Loucy (cell line): ENCODE results near the gene CNNM3.

Experiments used
- CTCF ChIP-seq: fragments of 200-600 bp; sonication (generic); conservative IDR thresholded peaks from 2 replicates; pipeline ENCODE4 v1.5.1; 2014; ENCODE audit warnings: mild to moderate bottlenecking, antibody characterized with exemption, low read length
- EZH2phosphoT487 ChIP-seq: fragments of 200-600 bp; IDR thresholded peaks from 2 replicates; pipeline ENCODE4 v1.6.1; 2018; ENCODE audit warnings: antibody characterized with exemption, mild to moderate bottlenecking, moderate library complexity, borderline replicate concordance

- TF ChIP-seq CTCF, result no peak
- TF ChIP-seq EZH2phosphoT487, result no peak
Observed at GRCh38 chr2:96879545-96880040, 63.5 kb downstream of the CNNM3 start.
